Activated CD4-positive, alpha-beta T cell treated with anti-CD3 and anti-CD28 coated beads for 48 hours (primary cell): ENCODE results near the gene TLE7.

ENCODE experiments used
- DNase-seq: peaks from one replicate; pipeline ENCODE4 v3.0.0-alpha.2; 2020

The TLE7 gene

DNA sequence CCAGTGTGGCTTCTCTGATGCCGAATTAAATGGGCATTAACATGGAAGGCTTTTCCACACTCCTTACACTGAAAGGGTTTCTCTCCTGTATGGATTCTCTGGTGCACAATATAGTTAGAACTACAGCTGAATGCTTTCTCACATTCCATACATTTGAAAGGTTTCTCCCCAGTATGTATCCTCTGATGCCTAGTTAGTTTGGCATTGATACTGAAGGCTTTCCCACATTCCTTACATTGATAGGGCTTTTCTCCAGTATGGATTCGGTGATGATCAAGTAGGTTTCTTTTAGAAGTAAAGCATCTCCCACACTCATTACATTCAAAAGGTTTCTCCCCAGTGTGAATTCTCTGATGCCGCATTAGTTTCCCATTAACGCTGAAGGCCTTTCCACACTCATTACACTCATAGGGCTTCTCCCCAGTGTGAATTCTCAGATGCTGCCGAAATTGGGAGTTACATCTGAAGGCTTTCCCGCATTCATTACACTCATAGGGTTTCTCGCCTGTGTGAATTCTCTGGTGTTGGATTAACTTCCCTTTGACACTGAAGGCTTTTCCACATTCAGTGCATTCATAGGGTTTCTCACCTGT, 6.5 kb upstream of the TLE7 start:
- DNase-seq = no peak

DNA sequence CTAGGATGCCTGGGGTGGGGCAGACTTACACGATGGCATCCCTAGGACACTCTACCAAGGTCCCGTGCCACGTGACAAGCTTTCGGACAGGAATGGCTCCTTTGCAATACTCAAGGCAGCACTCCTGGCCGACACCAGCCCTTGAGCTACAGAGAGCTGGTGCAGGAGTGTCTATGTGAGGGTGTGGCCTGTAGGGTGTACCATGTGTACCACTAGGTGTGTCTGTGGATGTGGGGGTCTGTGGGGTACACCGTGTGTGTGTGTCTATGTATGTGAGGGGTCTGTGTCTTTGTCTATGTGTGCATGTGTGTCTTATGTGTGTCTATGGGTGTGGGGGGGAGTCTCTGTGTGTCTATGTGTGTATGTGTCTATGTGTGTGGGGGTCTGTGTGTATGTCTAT, 1.9 kb upstream of the TLE7 start:
- no peak for DNase-seq

DNA sequence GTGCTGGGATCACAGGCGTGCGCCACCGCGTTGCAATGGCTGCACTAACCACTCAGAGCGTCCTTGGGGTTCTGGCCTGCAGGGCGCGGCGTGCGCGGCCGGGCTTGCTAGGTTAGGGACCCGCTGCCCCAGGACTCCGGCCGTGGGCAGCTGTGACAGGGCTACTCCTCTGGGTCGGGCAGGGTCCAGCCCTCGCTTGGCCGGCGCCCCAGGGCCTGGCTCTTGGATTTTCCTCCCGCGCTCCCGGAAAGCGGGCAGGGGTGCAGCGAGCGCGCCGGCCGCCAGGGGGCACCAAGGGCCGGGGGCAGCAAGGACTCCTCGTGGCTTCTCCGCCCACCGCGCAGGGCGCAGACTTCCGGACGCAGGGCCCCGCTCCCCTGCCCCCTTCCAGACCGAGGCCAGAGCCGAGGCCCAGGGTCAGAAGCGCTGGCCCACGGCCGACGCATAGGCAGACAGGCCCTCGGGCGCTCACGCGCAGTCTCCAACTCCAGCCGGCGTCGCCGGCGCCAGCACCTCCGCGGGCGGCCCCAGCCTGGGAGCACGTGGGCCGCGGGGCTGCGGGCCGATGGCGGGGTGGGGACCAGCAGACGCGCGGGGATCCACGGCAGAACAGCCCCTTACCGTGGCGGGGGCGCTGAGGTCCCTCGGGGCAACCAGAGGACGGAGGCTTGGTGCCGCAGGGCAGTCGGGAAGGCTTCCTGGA, 355 bp downstream of the TLE7 start:
- DNase-seq = peak; percentile 61

DNA sequence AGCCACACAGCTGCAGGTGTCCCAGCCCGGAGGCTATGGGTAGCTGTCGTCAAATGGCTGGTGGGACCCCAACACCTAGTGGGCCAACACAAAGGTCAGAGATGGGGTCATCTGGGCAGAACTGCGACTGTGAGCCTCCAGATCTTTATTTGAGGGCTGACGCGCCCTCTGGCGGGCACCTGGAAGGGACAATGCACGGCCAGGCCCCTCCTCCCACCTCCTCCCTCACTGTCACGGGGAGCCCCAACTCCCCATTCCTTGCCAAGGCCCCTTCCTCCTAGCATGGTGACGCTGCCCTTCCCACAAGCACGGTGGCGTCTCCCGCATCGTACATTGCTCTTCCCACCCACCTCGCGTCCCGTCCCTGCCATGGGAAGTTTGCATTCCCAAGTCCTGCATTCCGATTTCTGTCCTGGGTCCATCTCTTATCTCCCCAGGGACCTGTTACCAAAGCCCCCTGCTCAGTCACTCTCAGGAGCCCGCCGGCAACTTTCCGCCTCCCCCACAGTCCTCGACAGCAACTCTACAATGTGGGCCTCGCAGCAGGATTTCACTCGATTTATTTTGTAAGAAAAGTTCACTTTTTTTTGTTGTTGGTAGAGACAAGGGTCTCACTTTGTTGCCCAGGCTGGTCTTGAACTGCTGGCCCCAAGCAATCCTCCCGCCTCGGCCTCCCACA, 1.0 kb downstream of the TLE7 start:
- DNase-seq = peak; percentile 49

DNA sequence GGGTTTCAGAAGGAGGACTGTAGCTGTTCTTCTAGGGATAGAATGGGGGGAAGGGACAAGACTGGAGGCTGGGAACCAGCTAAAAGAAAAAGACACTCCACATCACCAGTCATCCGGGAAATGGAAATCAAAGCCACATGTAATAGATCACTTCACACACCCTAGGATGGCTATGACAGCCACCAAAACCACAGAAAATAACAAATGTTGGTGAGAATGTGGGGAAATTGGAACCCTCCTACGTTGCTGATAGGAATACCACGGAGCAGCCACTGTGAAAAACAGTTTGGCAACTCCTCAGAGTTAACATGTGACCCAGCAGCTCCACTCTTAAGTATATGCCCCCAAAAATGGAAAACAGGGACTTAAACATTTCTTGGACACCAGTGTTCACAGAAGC, 2.3 kb downstream of the TLE7 start:
- DNase-seq = no peak

DNA sequence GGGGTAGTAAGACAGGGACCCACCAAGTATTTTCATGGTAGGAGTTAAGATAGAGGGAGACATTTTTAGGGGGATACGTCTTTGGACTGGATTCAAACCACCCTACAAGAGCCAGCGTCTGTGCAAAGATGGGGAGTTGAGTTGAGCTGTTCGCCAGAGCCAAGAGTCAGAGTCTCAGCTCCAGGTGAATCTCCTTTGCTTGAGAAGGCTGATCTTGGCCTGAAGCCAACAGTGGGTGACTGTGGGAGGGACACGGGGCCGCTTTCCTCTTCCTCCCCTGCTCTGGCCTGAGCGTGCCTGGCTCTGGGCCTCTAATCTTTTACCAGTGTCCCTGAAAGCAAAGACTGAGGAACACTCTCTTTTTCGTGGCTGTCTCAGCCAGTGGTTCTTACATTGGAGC, 5.4 kb downstream of the TLE7 start:
- no peak for DNase-seq

DNA sequence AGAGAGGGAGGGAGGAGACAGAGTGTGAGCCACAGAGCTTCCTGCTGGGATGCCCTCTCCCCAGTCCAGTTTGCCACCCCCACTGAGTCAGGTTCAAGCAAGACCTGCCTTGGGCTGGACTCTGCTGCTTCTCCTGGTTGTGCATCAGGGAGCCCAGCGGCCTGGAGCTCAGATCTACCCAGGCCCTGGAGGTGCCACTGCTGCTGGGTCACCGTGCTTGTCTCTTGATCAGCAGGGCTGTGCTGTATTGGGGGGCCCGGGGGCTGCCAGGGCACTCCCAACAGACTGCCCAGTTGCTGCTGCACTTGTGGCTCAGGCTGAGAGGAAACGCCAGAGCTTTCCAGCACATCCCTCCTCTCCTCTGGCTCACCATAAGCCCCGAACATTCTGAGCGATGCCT, 8.9 kb downstream of the TLE7 start:
- DNase-seq = no peak

DNA sequence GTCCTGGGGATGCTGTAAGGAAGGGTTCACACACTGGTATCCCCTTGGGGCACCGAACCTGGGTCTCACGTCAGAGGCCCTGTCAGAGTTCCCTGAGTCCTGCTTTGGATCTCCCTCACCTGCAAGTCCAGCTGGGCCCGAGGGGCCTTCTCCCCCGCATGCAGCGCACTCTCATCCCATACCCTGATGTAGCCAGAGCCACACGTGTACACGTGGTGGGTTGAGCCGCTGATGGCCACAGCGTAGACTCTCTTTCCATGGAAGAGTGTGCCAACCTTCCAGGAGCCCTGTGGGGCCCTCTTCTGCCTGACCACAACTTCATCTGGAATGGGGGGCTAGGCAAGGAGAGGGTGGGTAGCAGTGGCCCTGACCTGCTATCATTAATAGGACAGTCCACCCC, 9.9 kb downstream of the TLE7 start:
- no peak for DNase-seq

DNA sequence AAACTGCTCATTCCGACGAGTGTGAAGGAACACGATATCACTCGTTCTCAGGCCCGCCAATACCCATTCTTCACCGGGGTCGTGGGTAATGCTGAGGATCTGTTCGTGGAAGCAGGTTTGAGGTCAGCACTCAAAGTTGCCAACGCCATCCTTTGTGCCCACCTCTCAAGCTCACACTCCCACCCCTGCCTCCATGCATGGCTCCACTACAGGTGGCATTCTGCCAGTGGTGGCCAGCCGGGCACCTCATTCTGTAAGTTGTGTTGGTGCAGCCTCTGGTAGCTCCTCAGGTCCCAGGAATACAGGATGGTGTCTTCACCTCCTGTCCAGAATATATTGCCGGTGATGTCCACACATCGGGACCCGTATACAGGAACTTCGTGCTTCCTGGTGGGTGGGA, 10.7 kb downstream of the TLE7 start:
- DNase-seq = no peak

DNA sequence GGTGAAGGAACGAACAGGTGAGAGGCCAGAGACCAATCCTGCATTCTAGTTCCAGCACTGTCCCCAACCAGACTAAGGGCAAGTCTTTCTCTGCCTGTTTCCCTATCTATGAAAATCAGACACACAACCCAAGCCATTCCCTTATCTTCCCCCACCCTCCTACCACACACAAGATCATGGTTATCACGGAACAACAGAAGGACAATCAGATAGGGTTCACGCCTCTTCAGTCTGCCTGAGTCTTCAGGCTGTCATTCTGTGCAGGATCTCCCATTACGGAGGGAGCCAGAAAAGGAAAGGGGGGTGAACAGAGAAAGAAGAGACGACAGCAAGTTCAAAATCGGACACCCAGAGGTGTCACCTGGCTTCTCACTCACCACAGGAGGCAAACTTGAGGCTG, 11.1 kb downstream of the TLE7 start:
- no peak for DNase-seq

DNA sequence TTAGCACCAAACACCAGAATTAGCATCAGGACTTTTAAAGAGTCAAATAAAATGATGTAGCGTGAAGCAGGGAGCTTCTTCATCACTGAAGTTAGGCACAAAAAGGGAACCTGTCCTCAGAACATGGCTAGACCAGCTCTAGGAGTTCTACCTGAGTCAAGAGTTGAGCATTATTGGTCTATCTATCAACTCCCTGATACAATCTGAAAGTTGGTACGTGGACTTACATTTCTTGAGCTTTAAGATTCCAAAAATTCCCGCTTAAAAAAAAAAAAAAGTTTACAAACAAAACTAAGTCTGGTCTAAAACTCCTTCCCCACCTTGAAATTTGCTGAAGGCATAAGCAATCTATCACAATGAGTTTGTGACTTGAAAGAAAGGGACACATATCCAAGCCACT, 12.3 kb downstream of the TLE7 start:
- DNase-seq = no peak

DNA sequence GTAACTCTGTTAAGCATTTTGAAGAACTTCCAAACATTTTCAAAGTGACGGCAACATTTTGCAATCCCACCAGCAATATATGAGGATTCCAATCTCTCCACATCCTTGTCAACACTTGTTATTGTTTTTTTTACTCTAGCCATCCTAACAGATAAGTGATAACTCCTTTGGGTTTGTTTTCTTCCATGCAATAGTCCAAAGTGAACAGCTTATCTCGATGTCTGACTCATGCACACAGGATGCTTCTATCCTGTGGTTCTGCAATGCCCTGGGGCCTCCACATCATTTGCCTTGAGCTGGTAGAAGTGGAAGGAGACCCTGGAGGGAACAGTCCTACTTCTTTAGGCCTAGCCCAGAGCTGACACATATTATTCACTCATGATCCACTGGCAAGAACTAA, 13.0 kb downstream of the TLE7 start:
- DNase-seq = no peak

DNA sequence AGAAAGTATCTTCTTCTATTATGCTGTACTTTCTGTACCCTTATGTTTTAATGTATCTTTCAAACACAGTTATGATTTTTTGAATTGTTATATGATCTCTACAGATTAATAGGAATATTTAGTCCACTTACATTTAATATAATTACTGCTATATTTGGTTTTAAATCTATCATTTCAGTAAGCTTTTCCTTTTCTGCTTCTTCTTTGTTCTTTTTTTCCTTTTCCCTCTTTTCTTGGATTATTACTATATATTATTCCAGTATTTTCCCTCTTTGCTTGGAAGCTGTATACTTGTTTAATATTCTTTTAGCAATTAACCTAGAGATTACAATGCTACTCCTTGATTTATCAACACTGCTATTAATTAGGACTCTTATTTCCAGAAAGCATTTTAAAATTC, 13.5 kb downstream of the TLE7 start:
- no peak for DNase-seq

DNA sequence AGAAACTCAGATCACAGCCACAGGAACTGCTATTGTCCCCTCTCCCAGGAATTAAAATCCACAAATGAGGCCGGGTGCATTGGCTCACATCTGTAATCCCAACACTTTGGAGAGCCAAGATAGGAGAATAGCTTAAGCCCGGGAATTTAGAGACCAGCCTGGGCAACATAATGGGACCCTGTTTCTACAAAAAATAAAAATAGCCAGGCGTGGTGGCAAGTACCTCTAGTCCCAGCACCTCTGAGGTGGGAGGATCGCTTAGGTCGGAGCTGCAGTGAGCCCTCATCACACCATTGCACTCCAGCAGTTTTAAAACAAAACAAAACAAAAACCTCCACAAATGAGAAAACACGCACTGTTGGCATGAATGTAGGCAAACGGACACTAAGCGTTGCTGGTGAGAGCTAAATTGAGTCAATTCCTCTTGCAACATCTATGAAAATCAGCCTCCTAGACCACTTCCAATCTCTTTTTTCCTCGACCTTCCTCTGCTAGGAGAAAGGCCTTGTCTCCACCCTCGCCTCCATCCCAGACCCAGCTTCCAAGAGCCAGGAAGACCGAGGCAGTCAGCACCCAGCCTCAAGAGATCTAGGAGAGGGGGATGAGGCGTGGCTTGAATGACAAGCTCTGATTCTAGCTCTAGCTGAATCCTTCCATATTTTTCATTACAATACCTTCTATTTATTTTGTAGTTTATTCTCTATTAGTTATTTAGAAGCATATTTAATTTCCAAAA, 14.8 kb downstream of the TLE7 start:
- DNase-seq = no peak

DNA sequence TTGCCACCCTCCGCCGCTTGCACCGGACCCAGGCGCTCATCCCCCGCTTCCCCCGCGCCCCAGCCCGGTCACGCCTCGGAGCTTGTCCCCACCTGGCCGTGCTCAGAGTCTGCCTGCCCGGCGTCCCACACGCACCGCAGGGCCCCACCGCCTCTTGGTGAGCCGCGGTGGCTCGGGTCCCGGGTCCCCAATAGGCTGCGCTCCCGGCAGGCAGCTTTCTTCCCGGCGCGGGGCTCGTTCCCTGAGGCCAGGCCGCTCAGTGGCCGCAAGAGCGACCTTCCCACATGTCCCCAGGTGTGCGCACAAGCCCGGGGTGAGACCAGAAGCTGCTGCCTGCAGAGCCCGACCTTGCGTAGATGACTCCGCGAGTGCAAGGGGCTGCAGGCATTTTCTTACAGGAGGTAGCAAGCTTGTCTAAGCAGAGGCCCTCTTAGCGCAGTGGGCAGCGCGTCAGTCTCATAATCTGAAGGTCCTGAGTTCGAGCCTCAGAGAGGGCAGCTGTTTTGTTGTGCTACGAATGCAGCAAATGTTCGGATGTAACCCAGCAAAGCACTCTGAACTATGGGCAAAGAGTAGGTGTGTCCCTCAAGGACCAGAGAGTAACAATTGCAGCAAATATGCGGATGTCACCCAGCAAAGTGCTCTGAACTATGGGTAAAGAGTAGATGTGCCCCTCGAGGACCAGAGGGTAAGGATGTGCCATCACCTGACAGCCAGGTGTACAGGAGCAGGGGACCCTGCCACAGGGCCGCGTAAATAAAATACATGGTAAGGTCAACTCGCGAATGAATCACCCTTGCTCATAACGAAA, 15.6 kb downstream of the TLE7 start:
- peak; percentile 68 for DNase-seq

DNA sequence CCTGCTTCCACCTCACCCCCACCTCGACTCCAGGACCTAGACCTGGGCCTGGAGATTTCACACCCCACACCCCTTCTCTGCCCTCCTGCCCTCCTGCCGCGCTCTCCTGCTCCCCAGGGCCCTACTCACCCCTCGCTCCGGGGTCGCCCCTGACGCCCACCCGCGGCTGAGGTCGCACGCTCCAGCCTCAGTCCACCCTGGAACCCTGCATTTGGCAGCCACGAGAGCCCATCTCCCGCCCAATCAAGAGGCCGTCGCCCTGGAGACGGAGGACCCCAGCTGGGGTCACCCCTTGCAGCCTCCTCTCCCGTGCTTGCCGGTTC, 16.1 kb downstream of the TLE7 start:
- no peak for DNase-seq

DNA sequence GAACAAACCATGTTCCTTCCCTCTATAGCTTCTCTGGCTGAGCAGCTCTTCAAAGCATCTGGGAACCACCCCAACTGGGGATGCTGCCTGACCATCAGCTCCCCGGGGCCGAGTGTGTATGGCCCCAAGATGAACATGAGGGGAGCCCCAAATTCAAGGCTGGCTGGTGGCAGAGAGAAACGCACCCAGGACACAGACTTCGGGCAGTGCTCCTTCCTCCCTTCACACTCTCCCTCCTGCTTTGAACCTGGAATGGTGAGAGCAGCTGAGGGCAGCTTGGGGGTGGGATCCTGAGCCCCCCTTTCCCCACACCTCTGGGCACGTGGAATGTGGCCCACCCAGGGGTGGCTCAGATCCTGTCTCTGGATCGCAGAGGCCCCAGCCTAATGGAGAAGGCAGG, 17.2 kb downstream of the TLE7 start:
- DNase-seq = no peak

DNA sequence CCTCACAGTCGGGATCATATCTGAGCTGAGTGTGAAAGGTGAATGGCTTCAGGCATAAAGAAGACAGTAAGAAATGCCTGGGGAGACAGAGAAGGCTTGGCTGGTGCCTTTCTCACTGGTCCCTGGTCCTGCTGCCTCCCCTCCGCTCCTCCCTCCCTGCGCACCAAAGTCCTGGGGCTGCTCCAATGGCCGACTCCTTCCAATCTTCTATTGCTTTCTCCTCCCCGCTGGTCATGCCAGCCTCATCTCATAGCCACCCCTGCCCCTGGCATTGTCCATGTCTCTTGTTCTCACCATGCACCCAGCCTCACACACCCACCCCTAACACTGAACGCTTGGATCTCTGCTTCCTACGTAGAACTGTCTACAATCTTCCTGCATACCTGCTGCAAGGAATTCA, 18.0 kb downstream of the TLE7 start:
- DNase-seq = no peak

DNA sequence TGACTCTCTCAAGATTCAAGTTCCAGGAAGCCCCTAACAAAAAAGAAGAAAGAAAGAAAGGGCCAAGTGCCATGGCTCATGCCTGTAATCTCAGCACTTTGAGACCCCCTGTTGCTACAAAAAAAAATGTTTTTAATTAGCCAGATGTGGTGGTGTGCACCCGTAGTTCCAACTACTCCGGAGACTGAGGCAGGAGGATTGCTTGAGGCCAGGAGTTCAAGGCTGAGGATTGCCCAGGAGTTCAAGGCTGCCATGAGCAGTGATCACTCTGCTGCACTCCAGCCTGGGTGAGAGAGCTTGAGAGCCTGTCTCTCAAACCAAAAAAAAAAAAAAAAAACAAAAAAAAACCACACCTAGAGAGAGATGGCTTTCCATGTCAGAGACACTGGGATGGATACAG, 18.8 kb downstream of the TLE7 start:
- DNase-seq = no peak

DNA sequence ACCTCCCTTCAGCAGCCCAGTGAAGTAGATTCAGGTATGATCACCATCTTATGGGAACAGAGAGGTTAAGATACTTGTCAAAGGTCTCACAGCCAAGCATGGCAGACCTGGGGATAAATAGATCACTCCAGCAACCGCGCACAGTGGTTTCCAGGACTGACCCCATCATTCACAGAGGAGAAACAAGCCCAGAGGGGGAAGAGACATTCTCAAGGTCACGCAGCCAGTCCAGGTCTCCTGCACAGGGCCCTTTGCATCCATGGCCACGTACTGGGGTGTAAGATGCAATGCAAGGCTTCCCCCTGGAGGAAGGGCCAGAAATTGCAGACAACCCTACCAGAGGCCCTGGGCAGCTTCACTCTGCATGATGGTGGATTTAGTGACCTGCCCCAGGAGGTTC, 19.9 kb downstream of the TLE7 start:
- peak; percentile 58 for DNase-seq

DNA sequence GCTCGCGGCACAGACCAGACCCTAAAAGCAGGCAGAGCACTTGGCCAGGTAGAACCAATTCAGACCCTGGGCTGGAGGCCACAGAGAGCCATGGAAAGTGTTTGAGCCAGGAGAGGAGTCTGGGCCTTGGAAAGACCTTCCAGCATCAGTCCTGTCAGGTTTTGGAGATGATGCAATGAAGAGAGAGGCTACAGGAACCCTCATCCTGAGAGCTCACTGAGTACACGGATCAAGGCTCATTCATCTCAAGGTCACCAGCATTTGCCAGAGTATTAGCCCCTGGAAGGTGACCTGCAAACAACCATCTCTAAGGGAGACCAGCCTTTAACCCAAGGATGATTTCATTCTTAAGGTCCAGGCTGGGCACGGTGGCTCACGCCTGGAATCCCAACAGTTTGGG, 27.8 kb downstream of the TLE7 start:
- no peak for DNase-seq

DNA sequence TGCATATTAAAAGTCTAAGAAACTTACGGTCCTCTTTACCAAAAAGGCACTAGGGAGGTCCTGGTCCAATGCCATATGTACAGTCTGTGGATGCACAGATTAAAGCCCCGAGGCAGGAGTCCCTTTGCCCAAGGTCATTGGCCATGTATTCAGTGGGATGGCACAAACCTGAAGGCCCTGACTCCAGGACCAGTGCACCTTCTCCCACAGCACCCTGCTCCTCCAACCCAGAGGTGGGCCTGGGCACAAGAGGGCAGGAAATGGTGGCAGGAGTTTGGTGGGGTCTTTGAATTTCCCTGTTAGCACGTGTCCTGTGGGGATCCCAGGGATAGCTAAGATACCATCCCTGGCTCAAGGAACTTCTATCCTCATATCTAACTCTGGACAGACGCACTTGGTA, 28.5 kb downstream of the TLE7 start:
- DNase-seq = no peak
